HG03457 (cell line): ENCODE data around the gene RGS5.

Experiments
- ATAC-seq: cut with Tn5 transposase; IDR thresholded peaks from one replicate; pipeline ENCODE4 v1.9.1; 2021; ENCODE audit warnings: moderate number of reproducible peaks; ENCODE audit not compliant: unreplicated experiment

Gene RGS5

GRCh38 chr1:163186862-163187261, 15.9 kb downstream of the RGS5 start:
- no peak for ATAC-seq

GRCh38 chr1:163182330-163182949, 20.3 kb downstream of the RGS5 start:
- ATAC-seq, result no peak

- no peak for ATAC-seq
Observed at GRCh38 chr1:163178628-163179027, 24.1 kb downstream of the RGS5 start.

- no peak for ATAC-seq
Observed at GRCh38 chr1:163176797-163177196, 25.9 kb downstream of the RGS5 start.

- no peak for ATAC-seq
Observed at GRCh38 chr1:163174524-163175437, 27.9 kb downstream of the RGS5 start.

GRCh38 chr1:163173121-163173520, 29.6 kb downstream of the RGS5 start:
- no peak for ATAC-seq

GRCh38 chr1:163172596-163172995, 30.1 kb downstream of the RGS5 start:
- ATAC-seq, result no peak

- ATAC-seq, result no peak
Observed at GRCh38 chr1:163171826-163172225, 30.9 kb downstream of the RGS5 start.

- no peak for ATAC-seq
Observed at GRCh38 chr1:163170975-163171676, 31.6 kb downstream of the RGS5 start.

- ATAC-seq, result no peak
Observed at GRCh38 chr1:163170331-163170730, 32.4 kb downstream of the RGS5 start.

GRCh38 chr1:163169553-163169952, 33.2 kb downstream of the RGS5 start:
- no peak for ATAC-seq

- no peak for ATAC-seq
Observed at GRCh38 chr1:163168053-163168452, 34.7 kb downstream of the RGS5 start.

GRCh38 chr1:163166886-163167555, 35.7 kb downstream of the RGS5 start:
- no peak for ATAC-seq

- ATAC-seq, result no peak
Observed at GRCh38 chr1:163165119-163165518, 37.6 kb downstream of the RGS5 start.

GRCh38 chr1:163163881-163164582, 38.7 kb downstream of the RGS5 start:
- ATAC-seq, result no peak

GRCh38 chr1:163163163-163163562, 39.6 kb downstream of the RGS5 start:
- no peak for ATAC-seq

GRCh38 chr1:163162381-163162914, 40.3 kb downstream of the RGS5 start:
- no peak for ATAC-seq

- ATAC-seq, result no peak
Observed at GRCh38 chr1:163161841-163162240, 40.9 kb downstream of the RGS5 start.

GRCh38 chr1:163161337-163161736, 41.4 kb downstream of the RGS5 start:
- ATAC-seq, result no peak

- ATAC-seq, result no peak
Observed at GRCh38 chr1:163155606-163156005, 47.1 kb downstream of the RGS5 start.
